ENCODE measurements around the gene KCTD20. TPM values are rescaled to one million over a fixed set of nuclear protein-coding genes. Genes with fewer than 3 reads are reported as not detected.

The KCTD20 gene
- total and polyA plus RNA-seq, 9 of the 15 experiments (the other 6 are each of a cell fraction or from before 2014, with no cell fraction given) = 28.9 to 160 (median 70.6) TPM

- 0 out of 2 replicates have a peak, but pooled peaks have one; percentile 26 for TF ChIP-seq HES1 (IDR thresholded peaks at IDR 0.05; ENCODE audit: low read depth)
- no peak for TF ChIP-seq RAD51 (IDR thresholded peaks at IDR 0.05; ENCODE audit: borderline replicate concordance, low read depth)
- no peak for TF ChIP-seq E2F4 (CRISPR knock-in tag; IDR thresholded peaks at IDR 0.05; ENCODE audit: low read depth)
- peak in 1 of 2 experiments; percentile 72; a peak in 2 of 4 replicates for TF ChIP-seq ARNT (IDR thresholded peaks at IDR 0.05)
- TF ChIP-seq C11orf30 (IDR thresholded peaks at IDR 0.05; ENCODE audit: low read depth) = peak; percentile 46
- TF ChIP-seq ZNF311 (CRISPR knock-in tag; IDR thresholded peaks at IDR 0.05) = no peak
- TF ChIP-seq ZFP91 (CRISPR knock-in tag; IDR thresholded peaks at IDR 0.05) = no peak
- no peak; the same call in 1 of the 2 replicates for TF ChIP-seq MAFF (IDR thresholded peaks at IDR 0.05; ENCODE audit: low read length)
- TF ChIP-seq ZNF184 (CRISPR knock-in tag; IDR thresholded peaks at IDR 0.05) = no peak
- no peak for TF ChIP-seq ZNF212 (CRISPR knock-in tag; IDR thresholded peaks at IDR 0.05)
- no peak for TF ChIP-seq THRA (IDR thresholded peaks at IDR 0.05)
- no peak for TF ChIP-seq NCOA6 (IDR thresholded peaks at IDR 0.05)
- no peak for TF ChIP-seq ID3 (CRISPR knock-in tag; IDR thresholded peaks at IDR 0.05)
- TF ChIP-seq ID3 (tag; IDR thresholded peaks at IDR 0.05) = peak; percentile 84
- no peak for TF ChIP-seq ZNF77 (CRISPR knock-in tag; IDR thresholded peaks at IDR 0.05)
- peak; percentile 97 for TF ChIP-seq CTBP1 (IDR thresholded peaks at IDR 0.05; ENCODE audit: borderline replicate concordance)
- no peak for TF ChIP-seq PREB (CRISPR knock-in tag; IDR thresholded peaks at IDR 0.05)
- TF ChIP-seq POU5F1 (IDR thresholded peaks at IDR 0.05; ENCODE audit: borderline replicate concordance, low read depth, low read length, partially characterized antibody) = peak; percentile 6
- TF ChIP-seq ZNF589 (CRISPR knock-in tag; IDR thresholded peaks at IDR 0.05; ENCODE audit: low read depth) = peak; percentile 97
- no peak for TF ChIP-seq PHF21A (IDR thresholded peaks at IDR 0.05; ENCODE audit: borderline replicate concordance, low read depth)
- TF ChIP-seq CREB1 (IDR thresholded peaks at IDR 0.05) = peak; percentile 77
- peak; percentile 82 for TF ChIP-seq CREB1 (CRISPR knock-in tag; IDR thresholded peaks at IDR 0.05)
- TF ChIP-seq MTF1 (CRISPR knock-in tag; IDR thresholded peaks at IDR 0.05; ENCODE audit: borderline replicate concordance) = no peak
Observed at GRCh38 chr6:36442671-36443470, at the start of gene KCTD20, which contains the start of gene PXT1 (continued).
